ENCODE measurements around the gene SWAP70.
"Not testable (repeated sequence)": the region's sequence is repeated elsewhere in the genome, so short reads cannot be mapped to it uniquely, and the experiment has no call there.

DNA sequence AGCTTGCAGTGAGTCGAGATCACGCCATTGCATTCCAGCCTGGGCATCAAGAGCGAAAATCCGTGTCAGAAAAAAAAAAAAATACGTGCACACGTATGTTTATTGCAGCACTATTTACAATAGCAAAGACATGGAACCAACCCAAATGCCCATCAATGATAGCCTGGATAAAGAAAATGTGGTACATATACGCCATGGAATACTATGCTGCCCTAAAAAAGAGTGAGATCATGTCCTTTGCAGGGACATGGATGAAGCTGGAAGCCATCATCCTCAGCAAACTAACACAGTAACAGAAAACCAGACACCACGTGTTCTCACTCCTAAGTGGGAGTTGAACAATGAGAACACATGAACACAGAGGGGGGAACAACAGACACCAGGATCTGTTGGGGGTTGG, 31.4 kb downstream of the SWAP70 start:
- TF ChIP-seq POLR2AphosphoS5 (IDR thresholded peaks at IDR 0.05) = not testable (repeated sequence)
- TF ChIP-seq, protein P1, sequence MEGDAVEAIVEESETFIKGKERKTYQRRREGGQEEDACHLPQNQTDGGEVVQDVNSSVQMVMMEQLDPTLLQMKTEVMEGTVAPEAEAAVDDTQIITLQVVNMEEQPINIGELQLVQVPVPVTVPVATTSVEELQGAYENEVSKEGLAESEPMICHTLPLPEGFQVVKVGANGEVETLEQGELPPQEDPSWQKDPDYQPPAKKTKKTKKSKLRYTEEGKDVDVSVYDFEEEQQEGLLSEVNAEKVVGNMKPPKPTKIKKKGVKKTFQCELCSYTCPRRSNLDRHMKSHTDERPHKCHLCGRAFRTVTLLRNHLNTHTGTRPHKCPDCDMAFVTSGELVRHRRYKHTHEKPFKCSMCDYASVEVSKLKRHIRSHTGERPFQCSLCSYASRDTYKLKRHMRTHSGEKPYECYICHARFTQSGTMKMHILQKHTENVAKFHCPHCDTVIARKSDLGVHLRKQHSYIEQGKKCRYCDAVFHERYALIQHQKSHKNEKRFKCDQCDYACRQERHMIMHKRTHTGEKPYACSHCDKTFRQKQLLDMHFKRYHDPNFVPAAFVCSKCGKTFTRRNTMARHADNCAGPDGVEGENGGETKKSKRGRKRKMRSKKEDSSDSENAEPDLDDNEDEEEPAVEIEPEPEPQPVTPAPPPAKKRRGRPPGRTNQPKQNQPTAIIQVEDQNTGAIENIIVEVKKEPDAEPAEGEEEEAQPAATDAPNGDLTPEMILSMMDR (IDR thresholded peaks at IDR 0.05 in 8 of 11, conservative IDR thresholded peaks at IDR 0.05 in 3 of 11) = not testable (repeated sequence)

Data from spleen (tissue), 7 donors.